Endodermal cell (in vitro differentiated cells): ENCODE results near the gene TBX1. TPM values are rescaled to one million over a fixed set of nuclear protein-coding genes. Genes with fewer than 3 reads are reported as not detected.

ENCODE experiments used
- DNase-seq: peaks from one replicate; pipeline ENCODE4 v3.0.0-alpha.2; 2017
- H3K27ac ChIP-seq: 2 replicates; pipeline ENCODE4 v1.5.1; 2013; ENCODE audit warnings: mild to moderate bottlenecking, low read depth, low read length, moderate library complexity
- H3K27me3 ChIP-seq: 2 replicates; pipeline ENCODE4 v1.6.1; 2013; ENCODE audit warnings: mild to moderate bottlenecking, low read length, moderate library complexity; ENCODE audit not compliant: insufficient read depth, control insufficient read depth, poor library complexity, severe bottlenecking
- H3K36me3 ChIP-seq: 2 replicates; pipeline ENCODE4 v1.7.0; 2013; ENCODE audit warnings: mild to moderate bottlenecking, low read length, moderate library complexity; ENCODE audit not compliant: control insufficient read depth, insufficient read depth
- H3K4me1 ChIP-seq: one replicate; pipeline ENCODE4 v1.7.0; 2013; ENCODE audit warnings: low read length; ENCODE audit not compliant: control insufficient read depth, insufficient read depth
- H3K4me3 ChIP-seq: 2 replicates; pipeline ENCODE4 v1.5.1; 2013; ENCODE audit warnings: mild to moderate bottlenecking, low read length, moderate library complexity
- H3K9ac ChIP-seq: 2 replicates; pipeline ENCODE4 v1.6.1; 2013; ENCODE audit warnings: mild to moderate bottlenecking, low read length, moderate library complexity; ENCODE audit not compliant: poor library complexity, severe bottlenecking; ENCODE audit errors: extremely low read depth
- H3K9me3 ChIP-seq: 2 replicates; pipeline ENCODE4 v1.6.1; 2013; ENCODE audit warnings: mild to moderate bottlenecking, low read length, moderate library complexity; ENCODE audit not compliant: control insufficient read depth
- H3K27ac Mint-ChIP-seq: 2 replicates; pipeline ENCODE4 v1.8.0; 2020; ENCODE audit warnings: mixed read lengths
- H3K27me3 Mint-ChIP-seq: 2 replicates; pipeline ENCODE4 v1.8.0; 2021; ENCODE audit warnings: mild to moderate bottlenecking, mixed read lengths; ENCODE audit not compliant: insufficient read depth
- H3K36me3 Mint-ChIP-seq: 2 replicates; pipeline ENCODE4 v1.8.0; 2020; ENCODE audit warnings: low read depth, mixed read lengths
- H3K4me1 Mint-ChIP-seq: 2 replicates; pipeline ENCODE4 v1.8.0; 2020; ENCODE audit warnings: mixed read lengths
- H3K4me3 Mint-ChIP-seq: 2 replicates; pipeline ENCODE4 v1.8.0; 2020; ENCODE audit warnings: mild to moderate bottlenecking, moderate library complexity, mixed read lengths
- H3K9me3 Mint-ChIP-seq: 2 replicates; pipeline ENCODE4 v1.8.0; 2020; ENCODE audit warnings: mild to moderate bottlenecking, mixed read lengths
- WGBS, 2 experiments: methylation state at CpG; one replicate each; pipeline versions ENCODE4 v1.1.5 to v1.1.7; 2013; ENCODE audit warnings: missing lambda C conversion rate in 2 of 2, mixed read lengths in 1 of 2; ENCODE audit not compliant: insufficient coverage in 1 of 2, insufficient read length in 1 of 2; 5-methylcytosine and 5-hydroxymethylcytosine counted together
- long read RNA-seq, 4 experiments: library from polyadenylated mRNA in 2 of 4; library from RNA in 1 of 4; library from capped mRNA in 1 of 4; stranded (forward) in 3 of 4; unstranded in 1 of 4; transcript quantifications; one replicate each; pipeline ENCODE4 v2.0.0, GENCODE V29; 2020 to 2021; ENCODE audit warnings: inconsistent platforms in 1 of 4
- polyA plus RNA-seq, 2 experiments: library from polyadenylated mRNA; stranded (reverse); fragments of 50-300 nt; gene quantifications; one replicate each; pipeline ENCODE4 v1.2.3, GENCODE V29; 2013
- total RNA-seq, 2 donors: library from RNA; stranded (reverse); fragmentation: NEBNext Ultra II Directional in 1 of 2; extraction: Animal tissue kit (Norgen Biotek cat#: 25700) in 1 of 2; gene quantifications; 2 replicates in 1 of 2; 3 replicates in 1 of 2; pipeline ENCODE4 v1.2.1, GENCODE V29; 2021
- TF ChIP-seq, protein P1 (sequence below): fragments of 200-600 bp; sonication (generic); conservative IDR thresholded peaks from 2 replicates; pipeline ENCODE4 v1.5.0; 2021; ENCODE audit warnings: antibody characterized with exemption, mild to moderate bottlenecking

The TBX1 gene
- total RNA-seq: 1 to 10 TPM in 1 of 2 donors, not detected in 1; 1.3 TPM
- 0.75 TPM for polyA plus RNA-seq (2013, experiment 1 of 2)
- polyA plus RNA-seq (2013, experiment 2 of 2): 1.2 TPM
- long read RNA-seq, experiment 1: 0 reads
- long read RNA-seq, experiment 2: 0 reads
- long read RNA-seq, experiment 3: 0 reads
- long read RNA-seq, experiment 4: 0 reads

DNA sequence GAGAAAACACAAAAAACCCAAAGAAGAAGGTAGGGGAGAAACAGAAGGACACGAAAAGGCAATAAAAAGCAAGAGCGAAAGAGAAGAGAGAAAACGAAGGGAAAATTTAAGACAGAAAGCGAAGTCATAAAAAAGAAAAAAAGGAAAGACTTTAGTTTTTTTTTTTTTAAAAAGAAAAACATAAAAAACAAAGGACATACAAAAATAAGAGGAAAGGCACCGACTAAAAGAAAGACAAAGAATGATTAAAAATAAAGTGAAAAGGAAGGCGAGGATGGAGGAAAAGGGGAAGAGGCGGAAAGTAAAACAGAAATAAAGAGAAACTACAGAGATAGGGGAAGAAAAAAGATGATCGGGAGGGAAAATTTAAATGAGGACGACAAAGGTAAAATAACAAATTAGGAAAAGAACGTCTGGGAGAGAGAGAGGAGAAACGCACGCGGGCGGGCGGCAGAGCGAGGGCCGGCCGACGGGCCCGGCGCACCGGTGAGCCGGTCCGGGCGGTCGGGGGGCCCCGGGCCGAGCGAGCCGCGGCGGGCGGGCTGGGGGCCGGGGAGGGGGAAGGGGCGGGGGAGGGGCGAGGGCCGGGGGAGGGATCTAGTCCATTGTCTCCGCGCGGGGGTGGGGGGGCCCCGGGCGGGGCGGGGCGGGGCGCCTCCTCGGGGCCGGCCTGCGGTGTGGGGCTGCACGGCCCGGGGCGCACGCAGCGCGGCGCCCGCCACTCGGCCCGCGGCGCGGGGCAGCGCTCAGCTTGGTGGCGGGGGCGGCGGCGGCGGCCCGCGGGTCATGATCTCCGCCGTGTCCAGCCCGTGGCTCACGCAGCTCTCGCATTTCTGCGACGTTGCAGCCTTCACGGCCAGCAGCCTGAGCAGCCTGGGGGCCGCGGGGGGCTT, at the start of gene TBX1:
TSS of gene TBX1 (plus strand) at position 721 of the 893 bp plus-strand sequence. CDS start at position 787, 66 bp downstream.
- Histone ChIP-seq H3K9me3 (no peaks in the 10 kb centered on the region), H3K9ac (no peak within 1 kb of the TSS), H3K27me3 (peaks cover 95% of the 10 kb centered on the region), H3K36me3 (no peaks in the 10 kb centered on the region), H3K4me1 (no peaks in the 10 kb centered on the region), H3K27ac (no peak within 1 kb of the TSS), H3K4me3 (no peak within 1 kb of the TSS)
- H3K4me1 Mint-ChIP-seq: peaks cover 15% of the 10 kb centered on the region
- no peaks in the 10 kb centered on the region for H3K9me3 Mint-ChIP-seq
- H3K27me3 Mint-ChIP-seq: peaks cover 89% of the 10 kb centered on the region
- 2 to 3% methylated on average over 18 to 52 of the region's 79 CpGs for WGBS, 2 experiments
- H3K27ac Mint-ChIP-seq: no peak within 1 kb of the TSS
- H3K36me3 Mint-ChIP-seq: no peaks in the 10 kb centered on the region
- peak within 1 kb of the TSS; percentile 51 for H3K4me3 Mint-ChIP-seq
- no peak for DNase-seq
- TF ChIP-seq, protein P1, sequence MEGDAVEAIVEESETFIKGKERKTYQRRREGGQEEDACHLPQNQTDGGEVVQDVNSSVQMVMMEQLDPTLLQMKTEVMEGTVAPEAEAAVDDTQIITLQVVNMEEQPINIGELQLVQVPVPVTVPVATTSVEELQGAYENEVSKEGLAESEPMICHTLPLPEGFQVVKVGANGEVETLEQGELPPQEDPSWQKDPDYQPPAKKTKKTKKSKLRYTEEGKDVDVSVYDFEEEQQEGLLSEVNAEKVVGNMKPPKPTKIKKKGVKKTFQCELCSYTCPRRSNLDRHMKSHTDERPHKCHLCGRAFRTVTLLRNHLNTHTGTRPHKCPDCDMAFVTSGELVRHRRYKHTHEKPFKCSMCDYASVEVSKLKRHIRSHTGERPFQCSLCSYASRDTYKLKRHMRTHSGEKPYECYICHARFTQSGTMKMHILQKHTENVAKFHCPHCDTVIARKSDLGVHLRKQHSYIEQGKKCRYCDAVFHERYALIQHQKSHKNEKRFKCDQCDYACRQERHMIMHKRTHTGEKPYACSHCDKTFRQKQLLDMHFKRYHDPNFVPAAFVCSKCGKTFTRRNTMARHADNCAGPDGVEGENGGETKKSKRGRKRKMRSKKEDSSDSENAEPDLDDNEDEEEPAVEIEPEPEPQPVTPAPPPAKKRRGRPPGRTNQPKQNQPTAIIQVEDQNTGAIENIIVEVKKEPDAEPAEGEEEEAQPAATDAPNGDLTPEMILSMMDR: no peak

DNA sequence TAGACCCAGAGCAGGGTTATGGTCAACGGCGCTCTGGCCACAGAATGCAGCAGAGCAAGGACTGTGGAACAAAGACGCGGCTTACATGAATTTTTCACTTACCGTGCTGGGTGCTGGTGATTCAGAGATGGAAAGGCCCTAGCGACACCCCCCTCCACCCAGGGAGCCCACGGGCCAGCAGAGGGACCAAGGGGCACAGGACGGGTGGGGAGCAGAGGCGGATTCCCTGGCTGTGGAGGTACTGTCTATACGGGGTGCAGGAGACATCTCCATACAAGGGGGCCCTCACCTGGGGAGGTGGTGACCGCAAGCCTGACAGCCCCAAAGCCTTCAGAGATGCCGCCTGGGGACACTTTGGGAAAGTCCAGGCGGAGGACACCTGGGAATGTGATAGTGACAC, 47.3 kb upstream of the TBX1 start:
- H3K27ac ChIP-seq: no peak overlapping the region
- Mint-ChIP-seq H3K27me3 (peaks cover 33% of the 10 kb centered on the region), H3K4me1 (peaks cover 8% of the 10 kb centered on the region), H3K36me3 (no peaks in the 10 kb centered on the region), H3K4me3 (peak overlapping the region; percentile 61), H3K27ac (no peak overlapping the region), H3K9me3 (no peaks in the 10 kb centered on the region)
- no peaks in the 10 kb centered on the region for H3K9me3 ChIP-seq
- H3K27me3 ChIP-seq: peaks cover 50% of the 10 kb centered on the region
- peaks cover 7% of the 10 kb centered on the region for H3K4me1 ChIP-seq
- TF ChIP-seq, protein P1: no peak
- no peak for DNase-seq
- H3K36me3 ChIP-seq: no peaks in the 10 kb centered on the region
- no peak overlapping the region for H3K9ac ChIP-seq
- H3K4me3 ChIP-seq: no peak overlapping the region
- WGBS, 2 experiments: 93 to 95% methylated on average over 8 to 13 of the region's 13 CpGs

DNA sequence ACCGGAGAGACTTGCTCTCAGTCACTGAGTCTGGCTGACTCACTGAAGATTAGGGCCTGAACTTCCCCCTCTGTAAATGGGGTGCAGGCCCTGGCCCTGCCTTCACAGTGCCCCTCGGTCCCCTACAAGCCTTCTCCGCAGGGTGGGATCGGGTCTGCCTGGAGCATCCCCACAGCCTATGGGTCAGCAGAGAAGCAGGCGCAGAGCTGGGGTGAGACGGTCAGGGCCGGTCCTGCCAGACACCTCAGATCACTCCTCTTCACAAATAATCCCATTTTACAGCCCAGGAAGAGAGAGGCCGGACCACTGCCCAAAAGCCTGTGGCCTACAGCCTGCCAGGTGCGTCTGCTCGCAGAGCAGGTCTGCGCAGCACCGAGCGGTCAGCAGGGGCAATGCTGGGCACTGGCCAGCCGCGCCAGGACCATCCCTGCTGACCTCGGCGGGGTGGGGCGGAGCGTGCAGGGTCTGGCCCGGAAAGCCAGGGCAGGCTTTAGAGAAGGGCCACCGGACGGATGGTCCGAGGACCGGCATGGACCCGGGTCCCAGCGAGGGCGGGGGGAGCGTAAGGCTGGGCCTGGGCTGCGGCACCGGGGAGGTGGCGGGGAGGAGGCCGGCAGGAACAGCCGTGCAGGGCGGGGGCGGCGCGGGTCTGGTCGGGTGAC, 46.8 kb upstream of the TBX1 start:
- 46 to 54% methylated on average over 18 to 38 of the region's 38 CpGs for WGBS, 2 experiments
- no peak overlapping the region for H3K27ac ChIP-seq
- H3K9me3 Mint-ChIP-seq: no peaks in the 10 kb centered on the region
- TF ChIP-seq, protein P1: no peak
- H3K36me3 Mint-ChIP-seq: no peaks in the 10 kb centered on the region
- no peak overlapping the region for H3K9ac ChIP-seq
- H3K4me1 Mint-ChIP-seq: peaks cover 8% of the 10 kb centered on the region
- no peaks in the 10 kb centered on the region for H3K36me3 ChIP-seq
- peak; percentile 75 for DNase-seq
- H3K4me3 Mint-ChIP-seq: peak overlapping the region; percentile 61
- peaks cover 55% of the 10 kb centered on the region for H3K27me3 ChIP-seq
- no peaks in the 10 kb centered on the region for H3K9me3 ChIP-seq
- no peak overlapping the region for H3K27ac Mint-ChIP-seq
- H3K27me3 Mint-ChIP-seq: peaks cover 32% of the 10 kb centered on the region
- peaks cover 7% of the 10 kb centered on the region for H3K4me1 ChIP-seq
- H3K4me3 ChIP-seq: no peak overlapping the region
